ENCODE measurements around the gene NHLH2.

DNA sequence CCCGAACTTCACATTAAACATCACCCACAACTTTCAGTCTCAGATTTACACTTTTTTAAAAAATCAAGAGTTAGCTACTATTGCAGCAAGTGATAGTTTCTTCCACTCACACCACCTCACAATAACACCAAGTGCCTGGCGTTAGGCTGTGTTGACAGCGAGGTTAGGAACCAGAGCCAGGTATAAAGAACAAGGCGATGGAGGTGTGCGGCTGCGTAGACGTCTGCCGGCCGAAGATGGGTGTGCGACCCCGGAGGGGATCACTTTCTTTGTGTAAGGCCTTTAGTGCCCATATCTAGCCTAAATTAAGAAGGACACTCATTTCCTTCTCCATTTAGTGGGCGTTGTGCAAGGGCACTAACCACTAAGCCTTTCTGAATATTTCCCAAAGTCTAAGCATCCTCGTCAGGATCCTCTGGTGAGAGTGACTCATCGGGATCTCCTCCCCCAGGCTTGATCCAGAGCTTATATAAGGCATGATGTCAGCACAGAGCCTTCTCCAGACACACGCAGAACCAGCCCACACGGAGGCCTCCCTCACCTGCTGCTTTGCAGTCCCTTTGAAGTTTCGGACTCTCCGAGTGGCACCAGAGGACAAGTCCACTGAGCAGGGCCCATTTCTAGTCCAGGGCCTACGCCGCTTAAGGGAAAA lies 11.8 kb downstream of the NHLH2 start:
- no peak for TF ChIP-seq SPI1 (IDR thresholded peaks at IDR 0.05; ENCODE audit: low read depth, low read length)
- no peak for TF ChIP-seq PAX5 (IDR thresholded peaks at IDR 0.05; ENCODE audit: insufficient read depth, low read length, severe bottlenecking)
- TF ChIP-seq POLR2AphosphoS5 (IDR thresholded peaks at IDR 0.05; ENCODE audit: low read depth, low read length): no peak
- TF ChIP-seq POLR2A (IDR thresholded peaks at IDR 0.05; ENCODE audit: low read depth, low read length): no peak
